Epithelial cell of esophagus (primary cell): ENCODE measurements around the gene AADAT.
A peak's percentile ranks its signal among the peaks of the same experiment; 100 is the strongest.

ENCODE experiments used
- DNase-seq: peaks from one replicate; pipeline ENCODE4 v3.0.0; 2010; ENCODE audit warnings: low read depth
- H3K4me3 ChIP-seq: 2 replicates; pipeline ENCODE4 v1.5.1; 2011; ENCODE audit warnings: mild to moderate bottlenecking, low read length, control low read depth
- CTCF ChIP-seq: IDR thresholded peaks from 2 replicates; pipeline ENCODE4 v1.5.1; 2011; ENCODE audit warnings: low read depth, mild to moderate bottlenecking, low read length, control low read depth, inconsistent platforms; ENCODE audit not compliant: insufficient read depth; ENCODE audit errors: missing control alignments

Gene AADAT

GRCh38 chr4:170037481-170037880 is 52.3 kb downstream of the AADAT start:
- TF ChIP-seq CTCF, result no peak
- no peak overlapping the region for H3K4me3 ChIP-seq
- no peak for DNase-seq

GRCh38 chr4:170035845-170036244 is 53.9 kb downstream of the AADAT start:
- no peak for TF ChIP-seq CTCF
- no peak overlapping the region for H3K4me3 ChIP-seq
- no peak for DNase-seq

- no peak for DNase-seq
- no peak for TF ChIP-seq CTCF
Observed at GRCh38 chr4:170035231-170035630, 54.5 kb downstream of the AADAT start.

GRCh38 chr4:170033999-170034398 is 55.8 kb downstream of the AADAT start:
- DNase-seq, result no peak
- no peak for TF ChIP-seq CTCF
- H3K4me3 ChIP-seq, result no peak overlapping the region

More at GRCh38 chr4:170035231-170035630, 54.5 kb downstream of the AADAT start:
- H3K4me3 ChIP-seq, result no peak overlapping the region

- peak; percentile 15 for DNase-seq
- H3K4me3 ChIP-seq, result no peak overlapping the region
Observed at GRCh38 chr4:170030121-170030520, 59.6 kb downstream of the AADAT start.

GRCh38 chr4:170027181-170027829 is 62.5 kb downstream of the AADAT start:
- peak; percentile 99 for DNase-seq
- TF ChIP-seq CTCF, result no peak
- peak overlapping the region; percentile 61 for H3K4me3 ChIP-seq

More at GRCh38 chr4:170030121-170030520, 59.6 kb downstream of the AADAT start:
- TF ChIP-seq CTCF, result no peak
